ENCODE results near the gene MBIP.

The MBIP gene

GRCh38 chr14:36313206-36313605 is 7.2 kb downstream of the MBIP start:
- no peak for ATAC-seq

DNA sequence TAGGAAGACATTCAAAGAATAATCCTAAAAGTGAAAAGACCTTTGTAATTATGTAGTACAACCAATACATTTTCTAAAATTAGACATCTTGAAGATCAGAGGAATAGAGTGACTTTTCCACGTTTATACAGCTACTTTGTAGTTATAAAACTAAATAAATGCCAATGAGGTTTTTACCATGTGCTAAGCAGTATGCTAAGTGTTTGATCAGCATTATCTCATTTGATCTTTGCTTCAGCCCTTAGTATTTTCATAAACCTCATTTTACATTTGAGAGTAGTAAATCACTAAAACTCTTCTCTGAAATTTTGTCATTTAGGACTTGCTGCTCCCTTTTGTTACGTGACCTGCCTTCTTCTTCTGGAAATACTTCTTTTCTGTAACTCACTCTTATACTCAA is 13.6 kb downstream of the MBIP start:
- ATAC-seq, result no peak

DNA sequence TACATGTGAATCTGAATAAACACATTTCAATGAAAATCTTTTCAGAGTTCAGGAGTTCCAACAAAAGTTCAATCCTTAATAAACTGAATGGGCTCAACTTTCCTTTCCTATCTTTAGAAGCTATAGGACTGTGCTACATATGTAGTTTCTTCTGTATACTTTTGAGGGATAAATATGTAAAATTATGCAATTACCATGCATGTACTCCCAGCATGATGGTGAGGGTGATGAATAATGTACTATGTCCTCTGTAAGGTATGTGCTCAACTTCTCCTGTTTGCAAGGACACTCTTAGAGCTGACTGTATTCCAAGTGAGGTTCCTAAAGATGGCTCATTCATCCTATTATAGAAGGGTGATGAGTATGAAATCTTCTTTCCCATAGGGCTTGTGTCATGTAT is 15.5 kb downstream of the MBIP start:
- no peak for ATAC-seq

GRCh38 chr14:36303960-36304359 is 16.5 kb downstream of the MBIP start:
- no peak for ATAC-seq

- no peak for ATAC-seq
Observed at GRCh38 chr14:36302823-36303222, 17.6 kb downstream of the MBIP start.

DNA sequence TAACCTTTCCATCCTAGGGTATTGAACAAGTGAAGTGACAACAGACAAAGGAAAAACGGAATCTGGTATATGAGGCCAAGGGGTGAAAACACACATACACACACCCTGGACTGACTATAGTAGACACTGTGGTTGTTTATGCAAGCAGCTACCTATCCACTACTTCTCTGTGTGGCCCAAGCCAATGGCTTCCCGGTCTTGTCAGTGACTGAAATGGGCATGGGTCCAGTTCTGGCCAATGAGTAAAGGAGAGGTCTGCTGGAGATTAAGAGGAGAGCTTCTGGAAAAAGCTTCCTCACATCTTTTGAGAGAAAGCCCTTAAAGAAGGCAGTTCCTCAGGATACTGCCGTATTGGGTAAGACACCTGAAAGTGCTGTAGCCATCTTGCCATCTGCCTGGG is 19.3 kb downstream of the MBIP start:
- ATAC-seq, result no peak

GRCh38 chr14:36300337-36300736 is 20.1 kb downstream of the MBIP start:
- peak; percentile 48 for ATAC-seq

GRCh38 chr14:36295642-36296627 is 24.5 kb downstream of the MBIP start:
- no peak for ATAC-seq

DNA sequence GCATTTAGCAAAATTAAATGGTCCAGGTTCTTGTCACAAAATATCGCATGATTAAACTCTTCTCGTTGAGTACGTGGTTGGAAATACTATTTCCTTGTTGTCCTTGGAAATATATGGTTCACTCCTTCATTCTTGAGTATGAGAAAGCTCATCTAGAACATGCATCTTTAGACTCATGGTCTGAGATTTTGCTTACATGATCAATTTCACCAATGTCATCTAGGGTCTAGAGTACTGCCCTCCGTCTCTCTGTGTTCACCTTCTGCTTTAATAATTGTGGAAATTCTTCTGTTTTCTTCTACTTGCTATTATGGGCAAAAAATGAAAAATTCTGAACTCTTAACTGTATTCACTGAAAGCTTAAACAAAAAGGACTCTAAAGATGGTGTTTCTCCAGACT is 25.9 kb downstream of the MBIP start:
- no peak for ATAC-seq

DNA sequence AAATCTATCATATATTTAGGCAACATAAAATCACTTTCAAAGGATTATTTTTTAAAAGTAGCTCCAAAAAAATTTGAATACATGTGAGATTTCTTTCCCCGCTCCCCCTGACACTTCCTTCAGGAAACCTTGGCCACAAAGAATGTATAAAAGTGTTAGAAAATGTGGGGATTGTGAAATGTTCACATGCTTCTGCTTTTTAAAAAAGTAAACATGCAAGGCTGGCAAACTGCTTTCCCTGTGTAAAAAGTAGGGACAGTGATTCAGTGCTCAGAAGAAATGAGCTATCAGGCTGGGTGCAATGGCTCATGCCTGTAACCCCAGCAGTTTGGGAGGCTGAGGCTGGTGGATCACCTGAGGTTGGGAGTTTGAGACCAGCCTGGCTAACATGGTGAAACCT is 26.6 kb downstream of the MBIP start:
- ATAC-seq, result no peak

DNA sequence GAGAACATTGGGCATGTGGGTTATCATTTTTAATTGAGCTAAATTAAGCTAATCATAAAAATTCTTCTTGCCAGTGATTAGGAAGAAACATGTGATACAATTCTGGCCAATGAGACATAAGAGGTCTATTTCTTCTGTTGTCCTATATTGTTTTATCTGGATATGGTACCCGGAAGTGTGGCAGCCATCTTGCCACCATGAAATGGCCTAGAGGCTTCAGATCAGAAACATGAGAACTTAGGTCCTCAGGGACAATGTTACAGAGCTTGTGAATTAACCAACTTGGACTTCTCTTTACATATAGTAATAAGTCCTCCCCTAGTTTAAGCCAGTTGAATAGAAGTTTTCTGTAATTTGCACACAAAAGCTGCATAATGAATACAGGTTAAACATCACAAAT is 30.5 kb downstream of the MBIP start:
- no peak for ATAC-seq

DNA sequence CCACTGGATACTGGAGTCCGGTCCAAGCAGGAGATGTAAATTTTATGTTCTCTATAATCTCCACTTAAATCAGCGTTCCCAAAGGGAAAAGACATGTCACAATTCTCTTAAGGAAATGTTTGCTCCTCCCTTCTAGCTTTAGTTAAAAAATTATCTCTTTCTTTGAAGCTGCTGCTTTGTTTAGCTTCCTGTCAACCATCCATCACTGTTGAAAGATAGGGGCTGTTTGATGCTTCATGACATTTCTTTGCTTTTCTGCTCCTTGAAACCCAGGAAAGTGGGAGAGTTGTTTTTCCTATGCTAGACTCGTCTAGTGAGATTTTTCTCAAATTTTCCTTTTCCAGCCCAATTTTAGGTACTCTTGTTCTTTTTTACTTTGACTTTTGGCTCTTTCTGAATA is 31.9 kb downstream of the MBIP start:
- no peak for ATAC-seq

DNA sequence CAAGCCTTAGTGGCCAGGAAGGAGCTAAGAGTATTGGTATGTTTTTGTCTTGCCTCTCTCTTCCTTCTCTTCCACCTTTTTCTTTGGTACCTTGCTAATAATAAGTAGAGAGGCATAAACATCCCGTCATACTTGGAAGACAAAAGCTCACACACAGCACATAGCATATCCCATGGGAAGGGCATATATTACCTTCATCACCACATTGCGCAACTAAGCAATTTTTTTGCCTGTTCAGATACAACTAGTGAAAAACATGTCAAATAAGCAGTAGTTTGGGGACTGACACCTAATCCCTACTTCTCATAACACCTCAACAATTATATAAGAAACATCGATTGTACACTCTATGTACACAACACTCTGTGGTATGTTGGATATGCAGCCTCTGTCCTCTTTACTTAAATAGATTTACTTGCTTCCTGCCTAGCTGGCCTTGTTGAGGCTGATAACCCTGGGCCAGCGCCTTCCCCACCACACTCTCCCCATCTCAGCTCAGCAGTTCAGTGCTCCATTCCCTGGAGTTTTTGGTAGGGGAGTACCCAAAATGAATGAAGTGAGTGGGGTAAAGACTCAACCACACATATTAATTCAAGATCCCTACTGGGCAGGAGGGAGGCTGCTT is 35.4 kb downstream of the MBIP start:
- ATAC-seq, result no peak

- no peak for ATAC-seq
Observed at GRCh38 chr14:36281309-36281708, 39.1 kb downstream of the MBIP start.

- ATAC-seq, result no peak
Observed at GRCh38 chr14:36279306-36280190, 40.9 kb downstream of the MBIP start.

- ATAC-seq, result no peak
Observed at GRCh38 chr14:36275741-36276140, 44.7 kb downstream of the MBIP start.

DNA sequence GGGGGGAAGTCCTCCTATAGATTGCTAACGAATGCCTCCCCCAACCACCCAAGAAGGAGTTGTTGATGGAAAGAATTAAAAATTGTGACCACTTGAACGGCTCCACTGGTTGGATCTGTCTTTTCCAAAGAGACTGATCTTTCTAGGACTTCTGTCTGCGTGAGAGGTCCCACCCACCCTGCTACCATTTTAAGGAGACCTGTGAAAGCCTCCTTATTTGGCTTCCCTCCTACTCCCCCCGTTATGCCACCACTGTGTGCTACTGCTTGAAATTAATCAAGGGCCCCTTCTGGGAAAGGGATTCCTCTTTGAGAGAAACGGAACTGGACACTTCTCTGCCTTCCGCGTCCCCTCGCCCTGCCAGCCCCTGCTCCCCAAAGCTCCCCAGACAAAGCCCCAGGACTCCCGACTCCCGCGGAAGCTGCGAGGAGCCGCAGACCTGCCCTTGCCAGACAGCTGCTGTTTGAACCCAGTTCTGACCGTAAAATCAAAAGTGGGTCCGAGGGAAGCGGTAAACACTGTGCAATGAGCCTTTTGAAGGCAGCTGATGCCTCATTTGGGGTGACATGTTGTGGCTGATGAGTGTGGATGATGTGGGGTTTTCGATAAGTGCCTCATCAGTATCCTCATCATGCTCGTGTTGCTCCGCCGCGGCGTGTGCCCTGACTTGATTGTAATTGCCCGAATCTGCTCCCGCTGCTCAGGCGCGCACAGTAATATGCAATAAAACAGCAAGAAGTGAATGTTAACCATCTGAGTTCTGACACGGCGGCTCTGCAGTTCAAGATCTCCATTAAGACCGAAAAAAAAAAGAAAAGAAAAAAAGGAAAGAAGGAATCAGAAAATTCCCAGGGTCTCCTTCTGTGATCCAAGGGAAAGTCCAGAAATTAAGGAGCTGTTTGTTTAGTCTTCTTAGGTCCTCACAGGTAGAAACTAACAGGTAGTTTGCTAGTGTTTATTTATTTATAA is 48.2 kb downstream of the MBIP start:
- peak; percentile 79 to 86 for ATAC-seq

GRCh38 chr14:36271222-36271621 is 49.2 kb downstream of the MBIP start:
- ATAC-seq, result no peak

DNA sequence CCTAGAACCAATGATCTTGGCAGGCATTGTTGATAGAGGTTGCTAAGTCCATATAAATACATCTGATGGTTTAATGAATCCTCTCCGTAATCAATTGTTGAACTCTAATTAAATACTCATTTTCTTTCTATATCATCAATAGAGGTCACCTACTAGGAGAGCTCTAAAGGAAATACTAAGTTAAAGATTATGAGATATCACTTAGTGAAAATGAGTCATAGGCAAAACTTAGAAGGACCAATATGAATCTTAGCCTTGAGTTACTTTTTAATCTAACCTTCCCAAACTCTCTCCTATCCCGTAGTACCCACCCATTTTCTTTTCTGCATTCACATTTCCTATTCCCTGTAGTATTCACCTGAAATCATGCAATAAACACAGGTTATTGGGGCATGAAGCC is 50.2 kb downstream of the MBIP start:
- ATAC-seq, result no peak

GRCh38 chr14:36268121-36268520 is 52.3 kb downstream of the MBIP start:
- ATAC-seq, result no peak

- no peak for ATAC-seq
Observed at GRCh38 chr14:36264595-36264994, 55.8 kb downstream of the MBIP start.

DNA sequence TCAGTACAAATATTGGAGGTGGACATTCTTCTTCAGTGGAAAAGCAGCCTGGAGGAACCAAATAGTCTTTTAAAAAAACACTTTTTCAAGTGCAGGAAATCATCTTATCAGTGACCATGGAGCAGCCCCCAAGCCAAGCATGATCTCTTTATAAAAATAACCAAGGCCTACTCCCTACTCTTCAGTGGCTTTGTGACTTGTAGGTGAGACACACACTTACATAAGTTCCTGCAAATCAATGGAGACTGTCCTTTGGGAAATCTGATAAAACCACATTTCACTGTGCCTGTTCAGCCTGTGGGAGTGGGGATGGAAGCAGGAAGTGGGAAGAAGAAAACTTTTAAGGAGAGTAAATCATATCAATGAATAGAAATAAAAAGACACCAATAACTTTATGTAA is 56.3 kb downstream of the MBIP start:
- ATAC-seq, result no peak

All from activated CD4-positive, CD25-positive, alpha-beta regulatory T cell treated with anti-CD3 and anti-CD28 coated beads, Interleukin-2, amount 50 U/mL, for 24 hours (primary cell).